ENCODE data around the gene CHMP6.

Gene CHMP6

GRCh38 chr17:80978499-80979497, 12.8 kb upstream of the CHMP6 start:
- H3K27ac ChIP-seq = no peak overlapping the region
- TF ChIP-seq ZFX (IDR thresholded peaks at IDR 0.05; ENCODE audit: borderline replicate concordance) = no peak
- TF ChIP-seq, protein P1, sequence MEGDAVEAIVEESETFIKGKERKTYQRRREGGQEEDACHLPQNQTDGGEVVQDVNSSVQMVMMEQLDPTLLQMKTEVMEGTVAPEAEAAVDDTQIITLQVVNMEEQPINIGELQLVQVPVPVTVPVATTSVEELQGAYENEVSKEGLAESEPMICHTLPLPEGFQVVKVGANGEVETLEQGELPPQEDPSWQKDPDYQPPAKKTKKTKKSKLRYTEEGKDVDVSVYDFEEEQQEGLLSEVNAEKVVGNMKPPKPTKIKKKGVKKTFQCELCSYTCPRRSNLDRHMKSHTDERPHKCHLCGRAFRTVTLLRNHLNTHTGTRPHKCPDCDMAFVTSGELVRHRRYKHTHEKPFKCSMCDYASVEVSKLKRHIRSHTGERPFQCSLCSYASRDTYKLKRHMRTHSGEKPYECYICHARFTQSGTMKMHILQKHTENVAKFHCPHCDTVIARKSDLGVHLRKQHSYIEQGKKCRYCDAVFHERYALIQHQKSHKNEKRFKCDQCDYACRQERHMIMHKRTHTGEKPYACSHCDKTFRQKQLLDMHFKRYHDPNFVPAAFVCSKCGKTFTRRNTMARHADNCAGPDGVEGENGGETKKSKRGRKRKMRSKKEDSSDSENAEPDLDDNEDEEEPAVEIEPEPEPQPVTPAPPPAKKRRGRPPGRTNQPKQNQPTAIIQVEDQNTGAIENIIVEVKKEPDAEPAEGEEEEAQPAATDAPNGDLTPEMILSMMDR (IDR thresholded peaks at IDR 0.05) = no peak

DNA sequence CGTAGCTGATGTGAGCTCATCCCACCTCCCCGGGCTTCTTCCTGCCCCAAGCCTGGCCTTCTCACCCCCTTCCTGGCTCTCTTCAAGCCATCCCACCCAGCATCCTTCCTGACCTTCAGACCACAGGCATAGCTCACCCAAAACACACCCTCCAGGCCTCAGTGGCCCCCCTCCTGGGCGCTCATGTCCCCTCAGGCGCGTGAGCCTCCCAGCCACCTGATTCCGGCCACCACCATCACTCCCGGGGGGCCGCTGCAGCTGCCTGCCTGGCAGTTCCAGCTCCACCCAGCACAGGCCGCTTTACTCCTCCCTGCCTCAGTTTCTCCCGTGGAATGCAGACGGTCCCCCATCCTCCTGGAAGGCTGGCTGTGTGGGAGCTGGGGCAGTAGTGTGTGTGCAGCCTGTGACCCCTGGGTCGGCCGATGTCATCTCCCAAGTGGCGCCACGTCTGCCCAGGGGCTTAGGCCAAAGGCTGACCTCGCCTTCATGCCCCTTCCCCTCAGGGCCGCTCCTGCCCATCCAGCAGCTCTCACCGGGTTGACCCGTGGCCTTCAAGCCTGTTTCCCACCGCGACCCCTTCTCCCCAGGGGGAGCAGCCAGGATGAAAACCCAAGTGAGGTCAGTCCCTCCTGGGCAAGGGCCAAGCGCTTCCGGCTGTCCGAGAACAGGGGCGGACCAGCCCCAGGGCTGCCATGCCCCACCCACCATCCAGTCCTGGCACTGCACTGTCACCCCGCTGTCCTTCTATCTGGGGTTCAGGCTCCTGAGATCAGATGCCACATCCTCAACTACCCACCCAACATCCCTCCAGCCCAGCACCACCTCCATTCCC, 11.9 kb upstream of the CHMP6 start:
- no peak overlapping the region for H3K27ac ChIP-seq
- TF ChIP-seq ZFX (IDR thresholded peaks at IDR 0.05; ENCODE audit: borderline replicate concordance) = no peak
- TF ChIP-seq, protein P1 (IDR thresholded peaks at IDR 0.05) = no peak

- no peak overlapping the region for H3K27ac ChIP-seq
- TF ChIP-seq, protein P1 (IDR thresholded peaks at IDR 0.05) = no peak
- no peak for TF ChIP-seq ZFX (IDR thresholded peaks at IDR 0.05; ENCODE audit: borderline replicate concordance)
Measured at GRCh38 chr17:80980397-80981061, 11.1 kb upstream of the CHMP6 start.

GRCh38 chr17:80981062-80981902, 10.4 kb upstream of the CHMP6 start:
- TF ChIP-seq, protein P1 (IDR thresholded peaks at IDR 0.05) = peak; percentile 90
- no peak for TF ChIP-seq ZFX (IDR thresholded peaks at IDR 0.05; ENCODE audit: borderline replicate concordance)
- no peak overlapping the region for H3K27ac ChIP-seq

DNA sequence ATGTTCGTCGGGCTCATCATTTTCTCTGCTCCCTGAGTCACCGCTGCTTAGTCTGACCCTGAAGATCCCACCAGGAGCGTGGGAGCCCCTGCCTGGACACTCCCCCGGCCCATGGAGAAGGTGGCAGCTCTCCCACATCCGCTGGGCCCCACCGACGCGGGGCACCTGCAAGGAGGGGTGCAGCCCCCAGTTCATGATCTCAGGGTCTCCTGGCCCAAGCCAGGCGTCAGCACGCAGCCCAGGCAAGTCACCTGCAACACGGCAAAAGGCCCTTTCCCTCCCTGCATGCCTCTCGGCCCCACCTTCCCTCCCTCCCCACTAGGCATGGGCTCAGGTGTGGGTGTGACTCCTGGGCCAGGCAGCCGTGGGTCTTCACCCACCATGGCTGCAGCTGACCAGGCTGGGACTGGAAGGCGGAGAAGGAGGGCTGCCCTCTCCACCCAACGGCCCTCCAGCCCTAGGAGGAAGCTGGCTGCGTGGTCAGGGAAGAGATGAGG, 9.7 kb upstream of the CHMP6 start:
- no peak overlapping the region for H3K27ac ChIP-seq
- TF ChIP-seq, protein P1 (IDR thresholded peaks at IDR 0.05) = no peak
- no peak for TF ChIP-seq ZFX (IDR thresholded peaks at IDR 0.05; ENCODE audit: borderline replicate concordance)

DNA sequence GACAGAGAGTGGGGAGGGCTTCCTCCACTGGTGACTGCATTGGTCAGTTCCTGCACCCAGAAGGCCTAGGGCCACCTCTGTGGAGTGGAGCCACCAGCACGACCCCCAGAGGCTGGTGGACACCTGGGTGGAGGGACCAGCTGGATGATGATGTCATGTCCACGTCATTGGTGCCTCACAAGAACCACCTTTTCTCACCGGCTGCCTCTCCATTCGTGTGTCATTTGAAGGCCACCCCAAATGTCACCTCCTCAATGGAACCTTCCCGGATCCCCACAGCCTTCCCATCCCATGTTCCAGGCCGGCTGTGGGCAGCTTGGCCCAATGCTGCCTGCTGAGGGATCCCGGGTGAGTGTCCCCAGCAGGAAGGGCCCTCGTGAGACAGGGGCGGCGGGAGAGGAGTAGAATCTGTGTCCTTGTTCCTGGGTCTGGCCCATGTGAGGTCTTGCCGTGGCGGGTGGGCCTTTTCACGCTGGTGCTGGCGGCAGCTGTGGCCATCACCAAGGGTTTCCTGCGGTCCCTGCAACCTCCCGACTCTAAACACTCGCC, 9.1 kb upstream of the CHMP6 start:
- no peak overlapping the region for H3K27ac ChIP-seq
- TF ChIP-seq, protein P1 (IDR thresholded peaks at IDR 0.05) = no peak
- TF ChIP-seq ZFX (IDR thresholded peaks at IDR 0.05; ENCODE audit: borderline replicate concordance) = no peak

All from 22Rv1 (cell line).